ENCODE measurements around the gene TYROBP. TPM values are rescaled to one million over a fixed set of nuclear protein-coding genes. Genes with fewer than 3 reads are reported as not detected.
A peak's percentile ranks its signal among the peaks of the same experiment; 100 is the strongest.

Gene TYROBP
- total RNA-seq, 1 experiment from 2014 or later, result not detected

DNA sequence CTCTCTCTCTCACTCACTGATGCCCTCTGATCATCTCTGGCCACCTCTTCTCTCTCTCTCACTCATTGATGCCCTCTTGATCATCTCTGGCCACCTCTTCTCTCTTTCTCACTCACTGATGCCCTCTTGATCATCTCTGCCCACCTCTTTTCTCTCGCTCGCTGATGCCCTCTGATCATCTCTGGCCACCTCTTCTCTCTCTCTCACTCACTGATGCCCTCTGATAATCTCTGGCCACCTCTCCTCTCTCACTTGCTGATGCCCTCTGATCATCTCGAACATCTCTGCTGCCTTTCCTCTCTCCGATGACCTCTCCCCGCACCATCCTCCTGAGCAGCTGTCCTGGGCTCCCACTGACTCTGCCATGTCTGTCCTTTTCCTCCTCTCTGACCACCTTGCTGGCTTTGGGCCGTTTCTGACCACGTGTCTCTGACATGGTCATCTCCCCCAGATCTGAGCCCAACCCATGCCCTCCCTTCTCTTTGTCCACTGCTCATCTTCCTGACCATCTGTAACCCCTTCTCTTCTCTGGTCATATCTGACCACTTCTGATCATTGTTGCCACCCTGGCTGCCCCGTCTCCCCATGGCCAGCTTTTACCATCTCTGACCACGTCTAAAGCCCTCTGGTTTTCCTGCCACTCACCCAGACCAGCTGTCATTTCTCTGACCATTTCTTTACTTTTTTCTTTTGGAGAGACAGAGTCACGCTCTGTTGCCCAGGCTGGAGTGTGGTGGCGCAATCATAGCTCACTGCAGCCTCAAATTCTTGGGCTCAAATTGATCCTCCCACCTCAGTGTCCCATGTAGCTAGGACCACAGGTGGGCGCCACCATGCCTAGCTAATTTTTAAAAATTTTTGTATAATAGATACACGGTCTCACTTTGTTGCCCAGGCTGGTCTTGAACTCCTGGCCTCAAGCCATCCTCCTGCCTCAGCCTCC, 30.5 kb upstream of the TYROBP start:
- no peak for DNase-seq
- H3K4me3 ChIP-seq (ENCODE audit: insufficient read depth, low read depth, low read length), result no peak overlapping the region
- H3K27me3 ChIP-seq (ENCODE audit: control insufficient read depth, insufficient read depth, low read length), result no peaks in the 10 kb centered on the region
- no peaks in the 10 kb centered on the region; the same call in 1 of the 2 replicates for H3K36me3 ChIP-seq (replicated peaks; ENCODE audit: control insufficient read depth, insufficient read depth, low read length)

DNA sequence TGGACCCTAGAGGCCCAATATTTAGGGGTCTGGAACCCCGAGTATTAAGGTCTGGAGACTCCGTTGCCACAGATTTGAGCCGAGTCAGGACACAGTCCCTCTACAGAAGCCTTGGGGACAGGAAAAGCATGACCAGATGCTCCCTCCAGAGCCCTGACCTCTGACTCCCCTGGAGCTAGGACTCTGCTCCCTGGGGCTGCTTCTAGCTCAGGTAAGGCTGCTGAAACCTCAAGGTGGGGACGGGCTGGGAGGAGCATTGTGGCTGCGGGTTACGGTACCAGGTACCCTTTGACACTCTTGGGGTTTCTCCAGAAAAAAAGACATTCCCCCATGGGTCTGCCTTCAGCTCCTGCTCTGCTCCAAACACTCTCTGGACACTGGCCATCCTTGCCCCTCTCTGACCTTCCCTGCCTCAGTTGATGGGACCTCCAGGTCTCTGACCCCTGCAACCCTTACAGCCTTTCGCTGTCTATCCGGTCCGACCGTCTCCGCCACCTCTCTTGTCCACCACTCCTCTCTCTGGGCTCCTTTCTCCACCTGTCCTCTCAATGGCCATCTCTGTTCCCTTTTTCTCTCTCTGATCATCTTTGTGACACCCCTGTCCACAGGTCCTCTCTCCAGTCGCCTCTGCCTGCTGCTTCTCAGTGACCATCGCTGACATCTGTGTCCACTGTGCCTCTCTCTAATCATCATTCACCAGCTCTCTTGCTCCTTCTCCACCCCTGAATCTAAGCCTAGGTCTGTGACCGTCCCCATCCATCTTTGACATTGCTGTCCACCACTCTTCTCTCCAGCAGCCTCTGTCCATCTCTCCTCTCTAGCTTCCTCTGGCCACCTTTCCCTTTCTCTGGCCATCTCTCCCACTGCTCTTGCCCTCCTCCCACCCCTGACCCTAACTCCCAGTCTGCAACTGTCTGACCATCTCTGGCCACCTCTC, 29.5 kb upstream of the TYROBP start:
- Histone ChIP-seq H3K27me3 (ENCODE audit: control insufficient read depth, insufficient read depth, low read length) (no peaks in the 10 kb centered on the region), H3K36me3 (replicated peaks; ENCODE audit: control insufficient read depth, insufficient read depth, low read length) (no peaks in the 10 kb centered on the region; the same call in 1 of the 2 replicates), H3K4me3 (ENCODE audit: insufficient read depth, low read depth, low read length) (peak overlapping the region; percentile 51)
- DNase-seq, result peak; percentile 61

DNA sequence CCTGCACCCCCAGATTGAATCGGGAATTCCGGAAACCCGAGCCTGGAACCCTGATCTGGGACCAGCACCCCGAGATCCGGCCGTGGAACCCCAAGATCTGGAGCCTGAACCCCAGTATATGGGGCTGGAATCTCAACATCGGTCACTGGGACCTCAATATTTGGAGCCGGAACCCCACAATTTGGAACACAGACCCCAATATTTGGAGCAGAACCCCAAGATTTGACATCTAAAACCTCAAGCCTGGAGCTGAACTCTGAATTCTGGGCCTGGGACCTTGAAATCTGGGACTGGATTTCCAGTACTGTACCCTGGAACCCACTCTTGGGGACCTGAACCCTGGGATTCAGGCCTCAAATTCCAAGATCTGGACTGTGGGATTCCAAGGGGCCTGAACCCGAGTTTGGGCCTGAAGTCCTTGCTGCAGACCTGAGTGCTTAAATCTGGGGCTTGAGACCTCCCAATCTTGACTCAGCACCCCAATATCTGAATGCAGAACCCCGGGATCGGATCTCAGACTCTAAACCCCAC, 28.7 kb upstream of the TYROBP start:
- Histone ChIP-seq H3K27me3 (ENCODE audit: control insufficient read depth, insufficient read depth, low read length) (no peaks in the 10 kb centered on the region), H3K36me3 (replicated peaks; ENCODE audit: control insufficient read depth, insufficient read depth, low read length) (no peaks in the 10 kb centered on the region), H3K4me3 (ENCODE audit: insufficient read depth, low read depth, low read length) (peak overlapping the region; percentile 51)
- peak; percentile 45 for DNase-seq

DNA sequence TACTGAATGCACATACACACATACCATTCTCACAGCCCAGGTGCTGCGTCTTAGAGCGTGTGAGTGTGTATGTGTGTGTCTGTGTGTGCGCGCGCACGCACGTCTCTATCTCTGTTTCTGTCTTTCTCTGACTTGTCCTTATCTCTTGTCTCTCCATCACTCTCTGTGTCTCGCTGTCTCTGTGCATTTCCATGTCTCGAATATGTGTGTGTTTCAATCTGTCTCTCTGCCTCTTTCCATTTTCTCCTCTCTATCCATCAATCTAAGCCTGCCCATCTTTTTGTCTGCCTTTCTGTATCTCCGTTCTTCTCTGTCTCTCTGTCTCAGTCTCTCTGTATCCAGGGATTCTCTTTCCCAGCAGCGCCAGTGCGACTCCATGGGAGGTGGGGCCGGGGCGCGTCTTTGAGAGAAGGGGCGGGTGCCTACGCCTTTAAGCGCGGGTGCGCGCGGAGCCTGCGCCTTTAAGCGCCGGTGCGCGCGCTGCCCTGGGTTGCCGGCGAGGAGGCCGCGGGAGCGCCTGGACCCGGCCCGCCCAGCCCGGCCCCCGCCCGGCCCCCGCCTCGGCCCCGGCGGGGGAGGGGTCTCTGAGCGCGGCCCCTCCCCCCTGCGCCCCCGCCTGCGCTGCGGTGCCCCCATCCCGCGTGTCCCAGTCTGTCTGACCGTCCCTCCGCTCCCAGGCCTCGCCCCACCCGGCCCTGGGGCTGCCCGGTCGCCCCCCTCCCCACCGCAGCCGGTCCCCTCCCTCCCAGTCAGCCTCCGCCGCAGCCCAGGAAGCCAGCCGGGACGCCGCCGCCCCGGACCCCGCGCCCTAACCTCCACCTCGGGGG, 28.0 kb upstream of the TYROBP start, which contains the start of gene LRFN3:
Gene LRFN3, plus strand, starts transcription at position 464 of the 827 bp plus-strand sequence. CDS start 3,052 bp downstream, outside the sequence.
- Histone ChIP-seq H3K4me3 (ENCODE audit: insufficient read depth, low read depth, low read length) (peak within 1 kb of the TSS; percentile 51), H3K36me3 (replicated peaks; ENCODE audit: control insufficient read depth, insufficient read depth, low read length) (no peaks in the 10 kb centered on the region), H3K27me3 (ENCODE audit: control insufficient read depth, insufficient read depth, low read length) (no peaks in the 10 kb centered on the region)
- DNase-seq, result peak; percentile 95

DNA sequence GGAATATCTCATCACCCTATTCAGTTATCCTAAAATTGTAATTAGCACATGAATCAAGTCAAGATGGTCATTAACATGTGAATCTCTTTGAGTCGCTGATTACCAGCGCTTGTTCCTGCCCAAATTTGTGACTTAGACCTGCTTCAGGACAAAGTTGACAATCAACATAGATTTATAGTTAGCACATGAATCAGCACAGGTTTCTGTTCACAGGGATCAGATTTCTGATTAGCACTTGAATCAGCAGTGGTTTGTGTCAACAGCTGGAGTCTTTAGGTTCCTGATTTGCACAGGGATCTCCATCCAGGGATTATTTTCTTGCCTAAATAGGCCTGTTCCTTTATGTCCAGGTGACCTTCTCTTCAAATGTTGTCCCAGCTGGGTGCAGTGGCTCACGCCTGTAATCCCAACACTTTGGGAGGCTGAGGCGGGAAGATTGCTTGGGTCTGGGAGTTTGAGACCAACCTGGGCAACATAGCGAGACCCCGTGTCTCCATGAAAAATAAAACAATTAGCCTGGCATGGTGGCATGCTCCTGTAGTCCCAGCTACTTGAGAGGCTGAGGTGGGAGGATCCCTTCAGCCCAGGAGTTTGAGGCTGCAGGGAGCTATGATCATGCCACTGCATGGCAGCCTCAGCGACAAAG, 24.3 kb upstream of the TYROBP start:
- Histone ChIP-seq H3K36me3 (replicated peaks; ENCODE audit: control insufficient read depth, insufficient read depth, low read length) (no peaks in the 10 kb centered on the region), H3K4me3 (ENCODE audit: insufficient read depth, low read depth, low read length) (no peak overlapping the region), H3K27me3 (ENCODE audit: control insufficient read depth, insufficient read depth, low read length) (no peaks in the 10 kb centered on the region)
- DNase-seq, result peak; percentile 47

DNA sequence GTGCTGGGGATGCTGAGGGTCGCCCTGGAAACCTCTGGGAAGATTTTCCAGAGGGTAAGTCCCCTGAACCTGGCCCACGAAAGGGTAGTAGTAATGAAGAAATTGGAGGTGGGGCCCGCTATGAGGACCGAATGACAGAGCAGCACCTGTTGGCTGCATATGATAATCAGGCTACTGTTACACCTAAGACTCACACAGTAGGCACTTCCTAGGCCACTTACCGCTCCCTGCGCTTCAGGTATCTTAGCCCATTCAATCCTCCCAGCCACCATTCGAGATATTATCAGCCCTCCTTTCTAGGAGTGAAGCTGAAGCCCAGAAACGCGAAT, 23.7 kb upstream of the TYROBP start:
- Histone ChIP-seq H3K4me3 (ENCODE audit: insufficient read depth, low read depth, low read length) (peak overlapping the region; percentile 8; the same call in 1 of the 2 replicates), H3K36me3 (replicated peaks; ENCODE audit: control insufficient read depth, insufficient read depth, low read length) (no peaks in the 10 kb centered on the region)

DNA sequence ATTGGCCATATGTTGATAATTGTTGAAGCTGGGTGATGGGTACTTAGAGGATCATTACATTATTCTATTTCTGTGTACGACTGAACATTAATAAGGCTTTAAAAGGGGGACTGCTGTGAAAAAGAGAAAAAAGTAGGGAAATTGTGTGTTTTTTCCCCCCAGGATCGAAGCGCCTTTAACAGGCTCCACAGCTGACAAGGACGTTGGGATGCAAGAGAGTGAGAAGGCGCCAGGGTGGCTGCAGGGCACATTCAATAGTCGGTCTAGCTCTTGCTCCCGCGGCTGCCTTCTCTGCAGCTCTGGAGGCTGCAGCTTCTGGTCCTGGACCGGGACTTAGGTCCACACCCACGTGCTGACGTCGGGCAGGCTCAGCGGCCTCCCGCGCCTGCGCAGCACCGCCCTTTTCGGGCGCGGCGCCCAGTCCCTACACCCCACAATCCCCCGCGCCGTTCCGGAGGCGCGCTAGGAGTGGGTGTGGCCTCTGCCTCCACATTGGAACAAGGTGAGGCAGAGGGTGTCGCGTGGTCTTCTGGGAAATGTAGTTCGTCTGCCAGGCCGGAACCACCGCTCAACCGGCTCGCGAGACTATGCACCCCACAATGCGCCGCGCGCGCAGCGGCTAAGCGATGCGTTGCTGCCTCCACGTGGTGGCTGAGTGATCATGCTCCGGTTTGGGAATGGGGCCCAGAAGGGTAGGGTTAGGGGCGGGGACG, 23.2 kb upstream of the TYROBP start:
- peak; percentile 99 for DNase-seq
- no peaks in the 10 kb centered on the region for H3K27me3 ChIP-seq (ENCODE audit: control insufficient read depth, insufficient read depth, low read length)
- peak overlapping the region; percentile 12; the same call in 1 of the 2 replicates for H3K4me3 ChIP-seq (ENCODE audit: insufficient read depth, low read depth, low read length)
- H3K36me3 ChIP-seq (replicated peaks; ENCODE audit: control insufficient read depth, insufficient read depth, low read length), result no peaks in the 10 kb centered on the region

More for the DNA sequence above, 23.7 kb upstream of the TYROBP start:
- DNase-seq, result no peak
- H3K27me3 ChIP-seq (ENCODE audit: control insufficient read depth, insufficient read depth, low read length), result no peaks in the 10 kb centered on the region

DNA sequence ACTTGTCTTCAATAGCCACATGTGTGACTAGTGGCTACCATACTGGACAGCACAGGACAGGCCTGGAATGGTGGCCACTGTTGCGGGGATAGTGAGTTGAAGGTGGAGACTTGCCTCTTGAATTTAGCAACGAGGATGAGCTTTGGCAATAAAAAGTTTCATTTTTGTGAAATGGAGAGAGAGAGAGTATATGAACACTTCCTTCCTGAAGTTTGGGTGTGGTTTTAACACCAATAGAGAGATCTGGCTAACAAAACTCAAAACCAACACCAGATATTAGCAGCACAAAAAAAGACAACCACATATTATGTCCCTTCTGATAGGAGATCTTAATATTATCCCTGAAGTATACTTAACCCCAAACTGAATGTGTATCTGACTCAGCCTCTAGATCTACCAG, 21.8 kb upstream of the TYROBP start:
- no peak for DNase-seq
- Histone ChIP-seq H3K4me3 (ENCODE audit: insufficient read depth, low read depth, low read length) (no peak overlapping the region), H3K27me3 (ENCODE audit: control insufficient read depth, insufficient read depth, low read length) (no peaks in the 10 kb centered on the region), H3K36me3 (replicated peaks; ENCODE audit: control insufficient read depth, insufficient read depth, low read length) (no peaks in the 10 kb centered on the region)

DNA sequence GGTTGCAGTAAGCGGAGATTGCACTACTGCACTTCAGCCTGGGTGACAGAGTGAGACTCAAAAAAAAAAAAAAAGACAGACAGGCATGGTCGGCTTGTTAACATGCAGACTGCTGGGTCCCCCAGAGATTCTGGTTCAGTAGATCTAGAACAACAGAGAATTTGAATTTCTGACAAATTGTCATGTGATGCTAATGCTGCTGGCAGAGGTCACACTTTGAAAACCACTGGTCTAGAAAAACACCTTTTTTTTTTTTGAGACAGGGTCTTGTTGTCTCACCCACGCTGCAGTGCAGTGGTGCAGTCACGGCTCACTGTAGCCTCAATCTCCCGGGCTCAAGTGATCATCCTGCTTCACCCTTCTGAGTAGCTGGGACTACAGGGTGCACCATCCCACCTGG, 20.4 kb upstream of the TYROBP start:
- Histone ChIP-seq H3K36me3 (replicated peaks; ENCODE audit: control insufficient read depth, insufficient read depth, low read length) (no peaks in the 10 kb centered on the region), H3K27me3 (ENCODE audit: control insufficient read depth, insufficient read depth, low read length) (no peaks in the 10 kb centered on the region), H3K4me3 (ENCODE audit: insufficient read depth, low read depth, low read length) (no peak overlapping the region)
- DNase-seq, result no peak

DNA sequence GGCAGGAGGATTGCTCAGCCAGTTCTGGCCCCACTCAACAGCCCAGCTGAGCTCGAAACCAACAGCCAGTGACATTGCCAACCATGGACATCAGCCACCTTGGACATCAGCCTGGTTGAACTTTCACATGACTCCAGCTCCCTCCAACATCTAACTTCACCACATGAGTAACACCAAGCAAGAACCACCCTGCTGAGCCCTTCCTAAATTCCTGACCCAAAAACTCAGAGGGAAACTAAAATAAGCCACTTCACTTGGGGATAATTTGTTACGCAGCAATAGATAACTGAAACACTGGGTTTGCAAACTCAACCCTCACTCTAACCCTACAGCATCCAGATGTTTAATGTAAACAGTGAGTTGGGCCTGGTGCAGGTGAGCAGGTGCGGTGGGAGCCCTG, 17.4 kb upstream of the TYROBP start:
- Histone ChIP-seq H3K36me3 (replicated peaks; ENCODE audit: control insufficient read depth, insufficient read depth, low read length) (no peaks in the 10 kb centered on the region), H3K27me3 (ENCODE audit: control insufficient read depth, insufficient read depth, low read length) (no peaks in the 10 kb centered on the region), H3K4me3 (ENCODE audit: insufficient read depth, low read depth, low read length) (no peak overlapping the region)
- DNase-seq, result no peak

DNA sequence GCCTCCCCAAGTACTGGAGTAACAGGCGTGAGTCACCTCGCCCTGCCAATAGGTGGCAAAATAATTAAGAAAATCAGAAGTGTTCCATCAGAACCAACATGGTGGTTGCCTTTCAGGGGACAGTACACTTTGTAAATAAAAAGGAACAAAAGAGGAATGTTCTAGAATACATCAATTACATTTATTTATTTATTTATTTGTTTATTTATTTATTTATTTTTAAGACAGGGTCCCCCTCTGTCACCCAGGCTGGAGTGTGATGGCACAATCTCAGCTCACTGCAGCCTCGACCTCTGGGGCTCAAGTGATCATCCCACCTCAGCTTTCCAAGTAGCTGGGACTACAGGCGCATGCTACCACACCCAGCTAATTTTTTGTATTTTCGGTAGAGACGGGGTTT, 12.9 kb upstream of the TYROBP start:
- DNase-seq, result no peak
- Histone ChIP-seq H3K36me3 (replicated peaks; ENCODE audit: control insufficient read depth, insufficient read depth, low read length) (no peaks in the 10 kb centered on the region), H3K27me3 (ENCODE audit: control insufficient read depth, insufficient read depth, low read length) (no peaks in the 10 kb centered on the region), H3K4me3 (ENCODE audit: insufficient read depth, low read depth, low read length) (no peak overlapping the region)

DNA sequence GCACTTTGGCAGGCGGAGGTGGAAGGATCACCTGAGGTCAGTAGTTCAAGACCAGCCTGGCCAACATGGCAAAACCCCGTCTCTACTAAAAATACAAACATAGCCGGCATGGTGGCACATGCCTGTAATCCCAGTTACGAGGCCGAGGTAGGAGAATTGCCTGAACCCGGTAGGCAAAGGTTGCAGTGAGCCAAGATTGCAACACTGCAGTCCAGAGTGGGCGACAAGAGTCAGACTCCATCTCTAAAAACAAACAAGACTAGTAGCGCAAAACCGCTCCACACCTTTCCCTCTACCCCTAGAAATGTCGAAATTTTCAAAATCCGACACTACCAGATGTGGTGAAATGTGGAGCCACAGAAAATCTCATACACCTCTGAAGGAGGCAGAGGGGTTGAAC, 11.2 kb upstream of the TYROBP start:
- no peaks in the 10 kb centered on the region for H3K27me3 ChIP-seq (ENCODE audit: control insufficient read depth, insufficient read depth, low read length)
- no peaks in the 10 kb centered on the region for H3K36me3 ChIP-seq (replicated peaks; ENCODE audit: control insufficient read depth, insufficient read depth, low read length)
- DNase-seq, result no peak
- H3K4me3 ChIP-seq (ENCODE audit: insufficient read depth, low read depth, low read length), result no peak overlapping the region

DNA sequence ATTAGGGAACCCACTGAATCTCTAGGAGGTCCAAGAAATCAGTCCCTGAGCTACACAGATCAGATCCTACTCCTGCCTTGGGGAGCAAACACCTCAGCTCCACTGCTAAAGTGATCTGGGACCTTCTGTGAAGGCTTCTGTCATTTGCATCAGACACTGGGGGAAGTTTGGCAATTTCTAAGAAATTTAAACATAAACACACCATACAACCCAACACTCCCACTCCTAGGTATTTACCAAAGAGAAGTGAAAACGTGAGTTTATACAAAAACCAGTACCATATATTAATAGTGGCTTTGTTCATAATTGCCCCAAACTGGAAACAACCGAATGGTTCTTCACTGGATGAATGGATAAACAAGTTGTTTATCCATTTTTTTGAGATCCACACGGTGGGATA, 7.3 kb upstream of the TYROBP start:
- no peaks in the 10 kb centered on the region for H3K27me3 ChIP-seq (ENCODE audit: control insufficient read depth, insufficient read depth, low read length)
- no peak overlapping the region for H3K4me3 ChIP-seq (ENCODE audit: insufficient read depth, low read depth, low read length)
- DNase-seq, result no peak
- H3K36me3 ChIP-seq (replicated peaks; ENCODE audit: control insufficient read depth, insufficient read depth, low read length), result no peaks in the 10 kb centered on the region
